ENCODE measurements around the gene SAFB2. TPM values are rescaled to one million over a fixed set of nuclear protein-coding genes. Genes with fewer than 3 reads are reported as not detected.
A peak's percentile ranks its signal among the peaks of the same experiment; 100 is the strongest.

Gene SAFB2
- total RNA-seq, 1 donor: 38.0 TPM

DNA sequence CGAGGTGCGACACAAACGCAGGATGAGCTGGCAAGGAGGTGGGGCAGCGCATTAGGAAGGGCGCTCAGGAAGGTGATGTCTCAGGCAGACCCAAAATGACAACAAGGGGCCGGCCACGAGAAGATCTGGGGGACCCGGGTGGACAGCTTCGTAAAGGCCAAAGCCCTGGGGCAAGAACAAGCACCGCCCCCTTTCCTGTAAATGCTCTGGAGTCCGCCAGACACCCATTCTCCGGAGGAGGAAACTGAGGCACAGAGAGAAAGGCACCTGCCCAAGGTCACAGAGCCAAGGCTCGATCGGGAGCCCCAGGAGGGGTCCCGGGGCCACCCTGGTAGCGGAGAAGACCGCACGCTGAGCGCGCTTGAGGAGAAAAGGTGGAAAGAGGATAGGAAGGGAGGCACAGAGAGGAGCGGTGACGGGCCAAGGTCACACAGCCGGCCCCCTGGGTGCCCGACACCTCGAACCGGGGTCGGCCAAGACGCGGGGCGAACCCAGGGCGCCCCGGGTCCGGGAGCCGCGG, 571 bp downstream of the SAFB2 start:
- Histone ChIP-seq H3K9me3 (ENCODE audit: low read depth, low read length) (no peaks in the 10 kb centered on the region), H3K27me3 (ENCODE audit: insufficient read depth, low read length) (no peaks in the 10 kb centered on the region), H3K27ac (ENCODE audit: low read depth, low read length) (peak overlapping the region; percentile 67), H3K79me2 (ENCODE audit: insufficient read depth, low read length) (peaks cover 97% of the 10 kb centered on the region), H3K4me3 (ENCODE audit: insufficient read depth, low read length) (peak overlapping the region; percentile 99), H3K4me2 (ENCODE audit: insufficient read depth, low read length) (peak overlapping the region; percentile 91), H4K20me1 (ENCODE audit: insufficient read depth, low read length) (peaks cover 64% of the 10 kb centered on the region), H3K36me3 (ENCODE audit: insufficient read depth, low read length) (peaks cover 56% of the 10 kb centered on the region), H2AFZ (ENCODE audit: low read length) (peak overlapping the region; percentile 91), H3K4me1 (ENCODE audit: insufficient read depth, low read length) (peaks cover 41% of the 10 kb centered on the region)
- TF ChIP-seq, protein P1, sequence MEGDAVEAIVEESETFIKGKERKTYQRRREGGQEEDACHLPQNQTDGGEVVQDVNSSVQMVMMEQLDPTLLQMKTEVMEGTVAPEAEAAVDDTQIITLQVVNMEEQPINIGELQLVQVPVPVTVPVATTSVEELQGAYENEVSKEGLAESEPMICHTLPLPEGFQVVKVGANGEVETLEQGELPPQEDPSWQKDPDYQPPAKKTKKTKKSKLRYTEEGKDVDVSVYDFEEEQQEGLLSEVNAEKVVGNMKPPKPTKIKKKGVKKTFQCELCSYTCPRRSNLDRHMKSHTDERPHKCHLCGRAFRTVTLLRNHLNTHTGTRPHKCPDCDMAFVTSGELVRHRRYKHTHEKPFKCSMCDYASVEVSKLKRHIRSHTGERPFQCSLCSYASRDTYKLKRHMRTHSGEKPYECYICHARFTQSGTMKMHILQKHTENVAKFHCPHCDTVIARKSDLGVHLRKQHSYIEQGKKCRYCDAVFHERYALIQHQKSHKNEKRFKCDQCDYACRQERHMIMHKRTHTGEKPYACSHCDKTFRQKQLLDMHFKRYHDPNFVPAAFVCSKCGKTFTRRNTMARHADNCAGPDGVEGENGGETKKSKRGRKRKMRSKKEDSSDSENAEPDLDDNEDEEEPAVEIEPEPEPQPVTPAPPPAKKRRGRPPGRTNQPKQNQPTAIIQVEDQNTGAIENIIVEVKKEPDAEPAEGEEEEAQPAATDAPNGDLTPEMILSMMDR (IDR thresholded peaks at IDR 0.05; ENCODE audit: extremely low read depth, low read depth, low read length): no peak
- DNase-seq (ENCODE audit: insufficient read length, low spot score, missing footprints): no peak

DNA sequence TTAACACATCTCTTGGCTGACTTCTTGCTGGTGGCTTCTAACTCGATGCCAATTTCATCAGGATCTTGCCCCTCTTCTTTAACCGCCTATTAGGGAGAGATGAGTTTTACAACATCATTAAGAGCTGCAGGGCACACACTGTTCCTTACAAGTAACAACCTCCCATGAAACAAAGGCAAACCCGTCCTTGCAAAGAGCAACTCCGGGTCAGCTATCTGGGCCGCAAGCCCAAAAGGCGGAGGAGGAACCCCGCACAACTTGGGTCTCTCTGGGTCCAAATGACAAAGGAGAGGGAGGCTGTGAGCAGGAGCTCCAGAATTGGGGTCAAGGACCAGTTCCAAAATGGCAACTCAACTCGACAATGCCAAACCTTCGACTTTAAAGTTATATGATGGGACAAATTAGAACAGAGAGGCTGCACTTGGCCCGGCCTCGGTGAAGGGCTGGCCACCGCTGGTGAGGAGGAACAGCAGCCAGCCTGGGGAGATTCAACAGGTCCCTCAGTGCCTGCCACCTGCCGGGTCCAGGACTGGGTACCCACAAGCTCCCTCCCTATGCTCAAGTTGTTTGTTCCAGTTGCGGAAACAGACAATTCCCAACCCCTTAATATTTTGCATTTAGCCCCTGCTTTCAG, 1.1 kb downstream of the SAFB2 start:
- peak overlapping the region; percentile 54 for H2AFZ ChIP-seq (ENCODE audit: low read length)
- peak overlapping the region; percentile 67 for H3K27ac ChIP-seq (ENCODE audit: low read depth, low read length)
- H3K4me3 ChIP-seq (ENCODE audit: insufficient read depth, low read length): peak overlapping the region; percentile 99
- peaks cover 37% of the 10 kb centered on the region for H3K4me1 ChIP-seq (ENCODE audit: insufficient read depth, low read length)
- peaks cover 61% of the 10 kb centered on the region for H4K20me1 ChIP-seq (ENCODE audit: insufficient read depth, low read length)
- peaks cover 95% of the 10 kb centered on the region for H3K79me2 ChIP-seq (ENCODE audit: insufficient read depth, low read length)
- H3K9me3 ChIP-seq (ENCODE audit: low read depth, low read length): no peaks in the 10 kb centered on the region
- peak overlapping the region; percentile 91 for H3K4me2 ChIP-seq (ENCODE audit: insufficient read depth, low read length)
- peaks cover 50% of the 10 kb centered on the region for H3K36me3 ChIP-seq (ENCODE audit: insufficient read depth, low read length)
- TF ChIP-seq, protein P1 (IDR thresholded peaks at IDR 0.05; ENCODE audit: extremely low read depth, low read depth, low read length): no peak
- no peak for DNase-seq (ENCODE audit: insufficient read length, low spot score, missing footprints)
- no peaks in the 10 kb centered on the region for H3K27me3 ChIP-seq (ENCODE audit: insufficient read depth, low read length)

DNA sequence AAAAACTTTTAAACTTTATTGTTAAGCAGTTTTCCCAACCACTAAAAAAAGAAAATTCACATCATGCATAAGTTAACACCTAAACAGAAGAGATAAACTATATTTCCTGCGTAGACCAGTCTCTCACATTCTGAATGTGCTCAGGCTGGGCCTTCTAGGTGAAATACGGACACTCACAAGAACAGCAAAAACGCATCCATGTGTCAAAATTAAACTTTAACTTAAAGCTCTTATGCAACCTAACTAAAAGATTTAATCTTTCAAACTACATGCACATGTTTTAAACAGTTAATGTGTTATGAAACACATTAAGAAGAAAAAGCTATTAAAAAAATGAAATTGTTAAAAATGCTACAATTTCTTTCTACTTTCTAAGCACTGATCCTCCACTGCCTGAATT, 2.6 kb downstream of the SAFB2 start:
- H3K27me3 ChIP-seq (ENCODE audit: insufficient read depth, low read length): no peaks in the 10 kb centered on the region
- no peak for DNase-seq (ENCODE audit: insufficient read length, low spot score, missing footprints)
- peaks cover 52% of the 10 kb centered on the region for H4K20me1 ChIP-seq (ENCODE audit: insufficient read depth, low read length)
- H3K4me3 ChIP-seq (ENCODE audit: insufficient read depth, low read length): no peak overlapping the region
- no peak overlapping the region for H3K27ac ChIP-seq (ENCODE audit: low read depth, low read length)
- peaks cover 38% of the 10 kb centered on the region for H3K4me1 ChIP-seq (ENCODE audit: insufficient read depth, low read length)
- TF ChIP-seq, protein P1 (IDR thresholded peaks at IDR 0.05; ENCODE audit: extremely low read depth, low read depth, low read length): no peak
- no peak overlapping the region for H3K4me2 ChIP-seq (ENCODE audit: insufficient read depth, low read length)
- H3K79me2 ChIP-seq (ENCODE audit: insufficient read depth, low read length): peaks cover 86% of the 10 kb centered on the region
- H2AFZ ChIP-seq (ENCODE audit: low read length): no peak overlapping the region
- H3K36me3 ChIP-seq (ENCODE audit: insufficient read depth, low read length): peaks cover 50% of the 10 kb centered on the region
- no peaks in the 10 kb centered on the region for H3K9me3 ChIP-seq (ENCODE audit: low read depth, low read length)

DNA sequence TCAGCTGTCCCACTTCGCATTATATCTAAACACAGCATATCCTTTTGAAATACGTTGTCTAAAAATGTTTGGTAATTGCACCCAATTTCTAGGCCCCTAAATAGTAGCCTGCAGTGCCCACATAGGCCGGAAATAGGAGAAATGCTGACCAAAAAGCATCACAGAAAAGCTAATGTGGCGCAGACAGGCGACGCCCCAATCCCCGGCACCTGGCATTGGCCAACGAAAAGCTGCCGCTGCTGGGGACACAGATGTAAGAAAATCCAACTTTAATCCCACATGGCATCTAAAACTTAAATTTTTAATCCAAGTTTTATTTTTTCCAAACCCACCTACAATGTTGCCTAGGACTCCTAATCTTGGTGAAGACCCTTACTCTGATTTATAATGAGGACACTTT, 4.0 kb downstream of the SAFB2 start:
- H3K27me3 ChIP-seq (ENCODE audit: insufficient read depth, low read length): no peaks in the 10 kb centered on the region
- H3K9me3 ChIP-seq (ENCODE audit: low read depth, low read length): no peaks in the 10 kb centered on the region
- H3K79me2 ChIP-seq (ENCODE audit: insufficient read depth, low read length): peaks cover 77% of the 10 kb centered on the region
- H3K4me3 ChIP-seq (ENCODE audit: insufficient read depth, low read length): no peak overlapping the region
- H2AFZ ChIP-seq (ENCODE audit: low read length): no peak overlapping the region
- TF ChIP-seq, protein P1 (IDR thresholded peaks at IDR 0.05; ENCODE audit: extremely low read depth, low read depth, low read length): no peak
- H3K4me2 ChIP-seq (ENCODE audit: insufficient read depth, low read length): peak overlapping the region; percentile 7
- H3K4me1 ChIP-seq (ENCODE audit: insufficient read depth, low read length): peaks cover 36% of the 10 kb centered on the region
- H4K20me1 ChIP-seq (ENCODE audit: insufficient read depth, low read length): peaks cover 40% of the 10 kb centered on the region
- DNase-seq (ENCODE audit: insufficient read length, low spot score, missing footprints): no peak
- H3K27ac ChIP-seq (ENCODE audit: low read depth, low read length): peak overlapping the region; percentile 4
- H3K36me3 ChIP-seq (ENCODE audit: insufficient read depth, low read length): peaks cover 61% of the 10 kb centered on the region
